Heart right ventricle (tissue), 16 donors: Measurements from ENCODE around the gene LYRM9. TPM values are rescaled to one million over a fixed set of nuclear protein-coding genes. Genes with fewer than 3 reads are reported as not detected.

Experiments used
- ATAC-seq, 8 donors: fragments of 200-7000 bp; cut with Tn5 transposase; one replicate each; pipeline ENCODE4 v1.9.1; 2020; ENCODE audit warnings: mild to moderate bottlenecking in 8 of 8, moderate library complexity in 8 of 8, moderate number of reproducible peaks in 1 of 8
- DNase-seq, 2 donors: peaks; one replicate each; pipeline ENCODE4 v3.0.0-alpha.2; 2020
- H3K27ac ChIP-seq, 10 donors: fragments of 200-600 bp; sonication (generic) in 2 of 10; one replicate each; pipeline versions ENCODE4 v1.5.0 to v1.8.0; 2020 to 2022; ENCODE audit warnings: mild to moderate bottlenecking in 3 of 10
- H3K27me3 ChIP-seq, 7 donors: fragments of 200-600 bp; one replicate each; pipeline ENCODE4 v1.8.0; 2021 to 2022; ENCODE audit warnings: mild to moderate bottlenecking in 2 of 7
- H3K36me3 ChIP-seq, 9 donors: fragments of 200-600 bp; sonication (generic) in 1 of 9; one replicate each; pipeline versions ENCODE4 v1.5.0 to v1.8.0; 2020 to 2022; ENCODE audit warnings: mild to moderate bottlenecking in 2 of 9
- H3K4me1 ChIP-seq, 9 donors: fragments of 200-600 bp; sonication (generic) in 1 of 9; one replicate each; pipeline versions ENCODE4 v1.5.0 to v1.8.0; 2020 to 2022; ENCODE audit warnings: mild to moderate bottlenecking in 4 of 9
- H3K4me3 ChIP-seq, 10 donors: fragments of 200-600 bp; sonication (generic) in 2 of 10; one replicate each; pipeline versions ENCODE4 v1.5.0 to v1.8.0; 2020 to 2022; ENCODE audit warnings: mild to moderate bottlenecking in 7 of 10, moderate library complexity in 2 of 10
- H3K9me3 ChIP-seq, 11 donors: fragments of 200-600 bp in 10 of 11; sonication (generic) in 2 of 11; one replicate each; pipeline versions ENCODE4 v1.5.0 to v1.8.0; 2013 to 2022; ENCODE audit warnings: mild to moderate bottlenecking in 2 of 11, control low read depth in 1 of 11, moderate library complexity in 1 of 11
- WGBS, 2 donors: extraction: QIAGEN DNeasy Blood & Tissue Kit; methylation state at CpG; one replicate each; pipeline ENCODE4 v1.1.7; 2013; ENCODE audit warnings: inconsistent platforms in 1 of 2; 5-methylcytosine and 5-hydroxymethylcytosine counted together
- intact Hi-C, 10 donors: fragments of 100-400 bp; cut with DNase I; formaldehyde crosslinking; loops; one replicate each; pipeline versions ENCODE4 v1.11.1 to v1.14.2; 2022
- polyA plus RNA-seq, 2 donors: library from polyadenylated mRNA; stranded (reverse); fragments of 200-250 nt; gene quantifications; one replicate each; pipeline ENCODE4 v1.2.3, GENCODE V29; 2013
- total RNA-seq, 10 donors: library from RNA; stranded (reverse); fragmentation: NEBNext Ultra II Directional in 3 of 10; extraction: Animal tissue kit (Norgen Biotek cat#: 25700) in 3 of 10; gene quantifications; one replicate each; pipeline versions ENCODE4 v1.2.1 to v1.2.4, GENCODE V29; 2021 to 2023
- TF ChIP-seq, protein P1 (sequence below), 9 donors: fragments of 200-600 bp; sonication (generic) in 2 of 9; IDR thresholded peaks; one replicate each; pipeline versions ENCODE4 v1.5.0 to v1.8.0; 2021 to 2022; ENCODE audit warnings: antibody characterized with exemption in 9 of 9, mild to moderate bottlenecking in 5 of 9, moderate library complexity in 1 of 9
- donor health status: Arrhythmogenic right ventricular cardiomyopathy.
- donor health status: ischemic (EF 13 %, LVEDD 7.1; RV severe dilation, severe dysfunction).
- donor health status: healthy with polysubstance abuse.
- donor health status: DM: no; HTN: yes; CAD: no.
- donor health status: DM: no; HTN: no; CAD: no.
- donor health status: ischemic (EF 25% LVEDD 6.9; RV normal size, moderate dysfunction).
- donor health status: ischemic (EF 25% LVEDD 5.7; RV mildly dilated, moderate dysfunction).
- donor health status: healthy.
- donor health status: DM: yes; HTN: yes; CAD: no.
- donor health status: Ischemic cardiomyopathy.
- donor health status: ischemic (EF 35%, LVEDD 5.7; RV mildly dilated, moderate dysfunction).
- donor health status: nonischemic (EF 11% LVEDD 7.7; RV severe dilation, severe dysfunction).
- donor health status: DM: yes; HTN: yes; CAD: no.
- donor health status: PGD.
- donor health status: ischemic (EF 29% LVEDD 5.4; RV normal size, mild dysfunction).
- donor health status: nonischemic (EF 23%, LVEDD 6.1; RV moderate dilation, normal function).

LYRM9 gene
- total and polyA plus RNA-seq, 12 donors = 4.1 to 13.3 (median 9.4) TPM

- ATAC-seq (no peak), DNase-seq (no peak)
- intact Hi-C loops = no loop called here
- Histone ChIP-seq H3K27me3 (no peaks in the 10 kb centered on the region), H3K9me3 (no peaks in the 10 kb centered on the region), H3K36me3 (no peaks in the 10 kb centered on the region), H3K27ac (no peak overlapping the region), H3K4me3 (no peak overlapping the region), H3K4me1 (no peaks in the 10 kb centered on the region)
- TF ChIP-seq, protein P1, sequence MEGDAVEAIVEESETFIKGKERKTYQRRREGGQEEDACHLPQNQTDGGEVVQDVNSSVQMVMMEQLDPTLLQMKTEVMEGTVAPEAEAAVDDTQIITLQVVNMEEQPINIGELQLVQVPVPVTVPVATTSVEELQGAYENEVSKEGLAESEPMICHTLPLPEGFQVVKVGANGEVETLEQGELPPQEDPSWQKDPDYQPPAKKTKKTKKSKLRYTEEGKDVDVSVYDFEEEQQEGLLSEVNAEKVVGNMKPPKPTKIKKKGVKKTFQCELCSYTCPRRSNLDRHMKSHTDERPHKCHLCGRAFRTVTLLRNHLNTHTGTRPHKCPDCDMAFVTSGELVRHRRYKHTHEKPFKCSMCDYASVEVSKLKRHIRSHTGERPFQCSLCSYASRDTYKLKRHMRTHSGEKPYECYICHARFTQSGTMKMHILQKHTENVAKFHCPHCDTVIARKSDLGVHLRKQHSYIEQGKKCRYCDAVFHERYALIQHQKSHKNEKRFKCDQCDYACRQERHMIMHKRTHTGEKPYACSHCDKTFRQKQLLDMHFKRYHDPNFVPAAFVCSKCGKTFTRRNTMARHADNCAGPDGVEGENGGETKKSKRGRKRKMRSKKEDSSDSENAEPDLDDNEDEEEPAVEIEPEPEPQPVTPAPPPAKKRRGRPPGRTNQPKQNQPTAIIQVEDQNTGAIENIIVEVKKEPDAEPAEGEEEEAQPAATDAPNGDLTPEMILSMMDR (IDR thresholded peaks at IDR 0.05) = no peak
- WGBS, 2 donors = 82 to 86% methylated on average over 6 of the region's 6 CpGs
Observed at GRCh38 chr17:27858621-27859305, 34.4 kb downstream of the LYRM9 start.

DNA sequence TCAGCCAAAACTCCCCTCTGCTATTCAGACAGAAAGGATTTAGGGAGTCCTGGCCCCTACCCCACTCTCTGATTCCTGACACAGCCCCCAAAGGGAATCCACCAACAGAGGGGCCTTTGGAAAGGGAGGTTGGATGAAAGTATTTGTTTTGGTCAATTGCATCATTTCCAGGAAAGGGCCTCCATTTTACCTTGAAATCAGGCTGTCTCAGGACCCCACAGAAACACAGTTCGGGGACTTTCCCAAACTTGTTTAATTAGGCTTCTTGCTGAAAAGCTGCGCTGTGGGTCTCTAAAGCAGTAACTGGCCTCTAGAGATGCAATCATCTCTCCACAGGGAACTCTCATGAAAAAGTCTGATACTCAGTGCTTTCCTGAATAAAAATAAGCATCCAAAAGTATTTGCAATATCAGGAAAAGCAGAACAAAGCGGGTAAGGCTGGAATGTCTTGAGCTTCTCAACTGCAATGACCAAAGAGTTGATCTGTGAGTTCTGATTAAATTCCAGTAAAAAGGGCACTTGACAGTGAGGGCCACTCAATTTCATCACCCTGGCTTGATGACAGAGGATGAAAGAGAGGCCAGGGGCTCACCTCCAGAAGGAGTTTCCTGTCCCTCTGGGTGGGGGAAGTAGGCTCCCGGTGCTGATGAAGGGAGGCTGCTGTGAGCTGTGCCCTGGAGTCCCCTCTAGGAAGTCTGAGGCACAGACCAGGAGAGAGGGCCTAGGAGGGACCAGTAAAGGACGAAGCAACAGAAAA is 36.3 kb downstream of the LYRM9 start:
- Histone ChIP-seq H3K4me1 (no peaks in the 10 kb centered on the region), H3K4me3 (no peak overlapping the region), H3K27me3 (no peaks in the 10 kb centered on the region), H3K27ac (no peak overlapping the region), H3K36me3 (no peaks in the 10 kb centered on the region), H3K9me3 (no peaks in the 10 kb centered on the region)
- intact Hi-C loops = no loop called here
- ATAC-seq (no peak), DNase-seq (no peak)
- TF ChIP-seq, protein P1 (IDR thresholded peaks at IDR 0.05) = no peak
- WGBS, 2 donors = 73 to 78% methylated on average over 5 of the region's 5 CpGs

- intact Hi-C loops = no loop called here
- TF ChIP-seq, protein P1 (IDR thresholded peaks at IDR 0.05) = no peak
- Histone ChIP-seq H3K9me3 (no peaks in the 10 kb centered on the region), H3K36me3 (no peaks in the 10 kb centered on the region), H3K4me3 (no peak overlapping the region), H3K27ac (no peak overlapping the region), H3K27me3 (no peaks in the 10 kb centered on the region), H3K4me1 (no peaks in the 10 kb centered on the region)
- no peak for DNase-seq
- 95 to 100% methylated on average over 3 of the region's 3 CpGs for WGBS, 2 donors
- no peak for ATAC-seq
Observed at GRCh38 chr17:27855454-27855853, 37.7 kb downstream of the LYRM9 start.

DNA sequence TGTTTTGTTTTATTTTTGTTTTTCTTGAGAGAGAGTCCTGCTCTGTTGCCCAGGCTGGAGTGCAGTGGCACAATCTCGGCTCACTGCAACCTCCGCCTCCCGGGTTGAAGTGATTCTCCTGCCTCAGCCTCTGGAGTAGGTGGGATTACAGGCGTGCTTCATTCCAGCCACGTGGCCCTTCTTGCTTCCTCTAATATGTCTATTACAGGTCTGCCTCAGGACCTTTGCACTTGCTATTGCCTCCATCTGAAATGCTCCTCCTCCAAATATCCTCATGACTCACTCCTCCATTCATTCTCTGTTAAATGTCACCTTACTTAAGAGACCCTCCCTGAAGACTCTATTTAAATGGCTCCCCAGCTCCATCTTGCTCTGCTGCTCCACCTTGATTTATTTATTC is 39.0 kb downstream of the LYRM9 start:
- Histone ChIP-seq H3K9me3 (no peaks in the 10 kb centered on the region), H3K27me3 (no peaks in the 10 kb centered on the region), H3K4me3 (no peak overlapping the region), H3K36me3 (no peaks in the 10 kb centered on the region), H3K27ac (no peak overlapping the region), H3K4me1 (no peaks in the 10 kb centered on the region)
- no peak for DNase-seq
- intact Hi-C loops = no loop called here
- TF ChIP-seq, protein P1 (IDR thresholded peaks at IDR 0.05) = no peak
- no peak for ATAC-seq
- WGBS, 2 donors = 86 to 90% methylated on average over 5 of the region's 5 CpGs
